ENCODE measurements around the gene IQCN. TPM values are rescaled to one million over a fixed set of nuclear protein-coding genes. Genes with fewer than 3 reads are reported as not detected.

Gene IQCN
- total RNA-seq, 1 donor from 2014 or later, result 1.1 TPM

DNA sequence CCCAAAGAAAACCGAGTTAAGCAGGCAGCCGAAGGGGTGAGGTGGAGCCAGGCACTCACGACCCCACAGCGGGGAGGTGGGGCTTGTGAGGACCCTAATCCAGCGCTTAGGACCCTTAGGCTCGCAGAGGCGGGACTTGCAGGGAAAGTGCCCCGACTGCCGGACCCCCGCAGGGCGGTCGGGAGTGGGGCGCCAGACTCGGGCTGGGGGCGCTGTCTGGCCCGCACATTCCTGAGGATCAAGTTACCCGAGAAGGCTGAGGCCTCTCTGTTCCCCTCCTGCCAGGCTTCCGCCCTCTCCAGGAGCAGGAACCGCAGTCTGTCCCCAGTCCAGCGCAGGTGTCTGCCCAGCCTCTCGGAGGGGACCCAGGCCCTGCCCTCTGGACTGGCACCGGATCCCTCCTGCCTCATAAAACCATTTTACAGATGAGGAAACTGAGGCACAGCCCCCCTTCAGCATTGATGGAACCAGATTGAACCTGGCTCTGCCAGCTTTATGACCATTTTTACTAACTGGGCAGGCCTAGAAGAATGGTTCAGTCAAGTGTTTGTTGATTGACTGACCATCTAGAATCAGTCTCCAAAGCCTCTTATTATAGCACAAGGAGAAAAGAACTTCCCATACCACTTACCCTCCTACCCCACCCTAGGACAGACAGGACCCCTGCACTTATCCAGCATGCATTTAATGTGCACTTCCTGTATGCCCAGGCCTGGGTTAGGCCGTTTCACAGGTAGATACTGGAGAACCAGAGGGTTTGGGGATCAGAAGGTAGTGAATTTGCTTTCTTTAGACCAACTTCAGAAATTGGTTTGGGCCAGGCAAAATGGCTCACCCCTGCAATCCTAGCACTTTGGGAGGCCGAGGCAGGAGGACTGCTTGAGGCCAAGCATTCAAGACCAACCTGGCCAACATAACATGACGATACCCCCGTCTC, 13.9 kb upstream of the IQCN start:
- no peak for DNase-seq (ENCODE audit: low read depth)

GRCh38 chr19:18286973-18287635, 12.9 kb upstream of the IQCN start:
- DNase-seq (ENCODE audit: low read depth), result no peak

- no peak for DNase-seq (ENCODE audit: low read depth)
Observed at GRCh38 chr19:18284712-18285360, 10.6 kb upstream of the IQCN start.

DNA sequence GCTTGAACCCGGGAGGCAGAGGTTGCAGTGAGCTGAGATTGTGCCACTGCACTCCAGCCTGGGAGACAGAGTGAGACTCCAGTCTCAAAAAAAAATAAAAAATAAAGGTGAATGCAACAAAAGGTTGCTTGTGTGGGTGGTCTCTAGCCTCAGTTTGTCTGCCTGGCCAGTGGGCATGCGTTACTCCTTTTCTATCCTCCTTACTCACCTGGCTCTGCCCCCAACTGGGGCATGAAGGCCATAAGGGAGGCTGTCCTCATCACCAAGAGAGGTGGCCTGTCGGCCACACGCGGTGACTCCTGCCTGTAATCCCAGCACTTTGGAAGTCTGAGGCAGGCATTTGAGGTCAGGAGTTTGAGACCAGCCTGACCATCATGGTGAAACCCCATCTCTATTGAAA, 9.1 kb upstream of the IQCN start:
- no peak for DNase-seq (ENCODE audit: low read depth)

DNA sequence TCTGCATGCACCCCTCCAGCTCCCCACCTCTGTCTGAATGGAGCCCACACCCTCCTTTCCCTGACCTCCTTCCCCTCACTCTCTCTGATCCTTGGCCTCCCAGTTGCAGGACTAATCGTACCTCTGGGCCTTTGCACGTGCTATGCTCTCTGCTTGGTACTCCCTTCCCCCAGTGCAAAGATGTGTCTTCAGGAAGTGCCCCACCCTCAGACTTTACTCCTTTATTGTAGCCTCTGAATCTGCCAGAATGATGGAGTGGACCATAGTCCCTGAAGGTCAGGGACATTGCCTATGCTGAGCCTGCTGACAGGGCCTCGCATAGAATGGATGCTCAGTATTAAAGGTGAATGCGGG, 8.5 kb upstream of the IQCN start:
- DNase-seq (ENCODE audit: low read depth), result no peak

DNA sequence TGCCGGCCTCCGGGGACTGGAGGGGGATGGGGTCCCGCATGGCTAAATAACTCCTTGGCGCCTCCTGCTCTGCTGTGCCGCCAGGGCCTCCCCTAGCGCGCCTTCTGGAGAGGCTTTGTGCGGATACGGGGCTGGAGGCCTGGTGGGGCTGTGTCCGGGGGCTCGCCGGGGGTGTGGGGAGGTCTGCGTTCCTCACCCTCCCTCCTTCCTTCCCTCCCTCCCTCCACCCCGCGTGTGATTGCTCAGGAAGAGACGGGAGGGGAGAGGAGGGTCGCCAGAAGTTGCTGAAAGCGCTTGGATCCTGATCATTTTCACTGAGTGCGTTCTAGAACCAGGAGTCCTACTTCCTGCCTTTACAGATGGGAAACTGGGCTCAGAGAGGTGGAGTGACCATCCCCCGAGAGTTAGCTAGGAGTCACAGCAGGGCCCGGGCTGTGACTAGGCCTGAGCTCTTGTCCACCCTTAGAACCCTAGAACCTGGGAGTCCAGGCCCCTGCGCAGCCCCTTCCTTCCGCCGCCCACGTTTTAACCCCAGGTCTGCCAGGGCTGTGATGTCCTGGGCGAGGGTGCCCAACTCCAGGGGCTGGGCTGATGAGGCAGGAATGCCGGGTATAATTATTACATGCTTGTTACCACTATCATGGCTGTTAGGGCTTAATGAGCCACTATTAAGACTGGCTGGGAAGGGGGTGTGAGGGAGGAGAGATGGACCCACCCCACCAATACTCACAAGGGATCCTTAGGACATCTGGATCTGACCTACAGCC, 8.0 kb upstream of the IQCN start:
- DNase-seq (ENCODE audit: low read depth), result no peak

- peak; percentile 97 for DNase-seq (ENCODE audit: low read depth)
Observed at GRCh38 chr19:18281082-18282020, 7.1 kb upstream of the IQCN start, which contains the start of gene JUND. Gene JUND (minus strand): TSS chr19:18281622. CDS start chr19:18281484, 138 bp downstream.

DNA sequence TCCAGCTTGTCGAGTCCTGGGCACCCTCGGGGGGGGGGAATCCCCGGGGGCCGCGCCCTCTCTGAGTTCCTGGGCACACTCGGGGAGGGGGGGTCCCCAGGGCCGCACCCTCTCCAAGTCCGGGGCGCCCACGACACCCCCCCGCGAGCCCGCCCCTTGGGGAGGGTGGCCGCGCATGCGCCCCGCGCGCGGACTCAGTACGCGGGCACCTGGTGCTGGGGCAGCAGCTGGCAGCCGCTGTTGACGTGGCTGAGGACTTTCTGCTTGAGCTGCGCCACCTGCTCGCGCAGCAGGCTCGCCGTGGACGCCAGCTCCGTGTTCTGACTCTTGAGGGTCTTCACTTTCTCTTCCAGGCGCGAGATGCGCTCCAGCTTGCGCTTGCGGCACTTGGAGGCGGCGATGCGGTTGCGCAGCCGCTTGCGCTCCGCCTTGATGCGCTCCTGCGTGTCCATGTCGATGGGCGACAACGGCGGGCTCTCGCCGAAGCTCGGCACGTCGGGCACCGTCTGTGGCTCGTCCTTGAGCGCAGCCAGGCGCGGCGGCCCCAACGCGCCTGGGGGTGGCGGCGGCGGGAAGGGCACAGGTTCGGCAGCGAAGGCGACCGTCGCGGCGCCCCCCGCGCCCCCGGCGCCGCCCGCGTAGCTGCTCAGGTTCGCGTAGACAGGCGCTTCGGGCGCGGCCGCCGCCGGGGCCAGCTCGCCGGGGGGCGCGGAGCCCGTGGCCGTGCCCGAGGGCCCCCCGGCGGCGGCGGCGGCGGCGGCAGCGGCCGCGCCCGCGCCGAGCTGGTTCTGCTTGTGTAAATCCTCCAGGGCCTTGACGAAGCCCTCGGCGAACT, 6.2 kb upstream of the IQCN start:
- DNase-seq (ENCODE audit: low read depth), result peak; percentile 89

GRCh38 chr19:18279516-18280246, 5.4 kb upstream of the IQCN start:
- DNase-seq (ENCODE audit: low read depth), result peak; percentile 96

- DNase-seq (ENCODE audit: low read depth), result no peak
Observed at GRCh38 chr19:18279266-18279515, 4.9 kb upstream of the IQCN start.

- peak; percentile 23 for DNase-seq (ENCODE audit: low read depth)
Observed at GRCh38 chr19:18278521-18279265, 4.4 kb upstream of the IQCN start.

DNA sequence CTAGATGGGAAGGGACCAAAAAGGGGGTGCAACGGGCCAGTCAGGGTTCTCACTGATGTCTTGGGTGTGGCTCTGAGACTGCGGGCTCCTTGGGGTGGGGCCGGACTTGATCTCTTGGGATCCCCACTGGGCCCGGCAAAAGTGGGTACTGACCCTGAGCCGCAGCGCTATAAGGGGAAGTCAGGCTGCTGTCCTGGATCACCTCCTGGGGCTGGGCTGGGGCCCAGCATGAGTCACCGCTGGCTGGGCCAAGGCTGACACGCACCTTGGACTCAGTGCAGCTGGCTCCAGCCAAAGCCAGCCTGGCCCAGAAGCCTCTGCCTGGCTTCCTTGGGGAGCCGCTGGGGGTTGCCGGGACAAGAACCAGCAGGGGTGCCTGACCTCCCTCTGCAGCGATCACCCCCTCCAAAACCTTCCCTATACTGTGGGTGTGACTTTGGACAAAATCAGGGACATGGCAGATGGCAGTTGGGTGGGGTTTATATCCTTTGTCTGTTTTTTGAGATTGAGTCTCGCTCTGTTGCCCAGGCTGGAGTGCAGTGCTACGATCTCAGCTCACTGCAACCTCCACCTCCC, 617 bp upstream of the IQCN start:
- peak; percentile 92 for DNase-seq (ENCODE audit: low read depth)

- no peak for DNase-seq (ENCODE audit: low read depth)
Observed at GRCh38 chr19:18273561-18274218, 562 bp downstream of the IQCN start.

- no peak for DNase-seq (ENCODE audit: low read depth)
Observed at GRCh38 chr19:18271433-18271841, 2.8 kb downstream of the IQCN start.

DNA sequence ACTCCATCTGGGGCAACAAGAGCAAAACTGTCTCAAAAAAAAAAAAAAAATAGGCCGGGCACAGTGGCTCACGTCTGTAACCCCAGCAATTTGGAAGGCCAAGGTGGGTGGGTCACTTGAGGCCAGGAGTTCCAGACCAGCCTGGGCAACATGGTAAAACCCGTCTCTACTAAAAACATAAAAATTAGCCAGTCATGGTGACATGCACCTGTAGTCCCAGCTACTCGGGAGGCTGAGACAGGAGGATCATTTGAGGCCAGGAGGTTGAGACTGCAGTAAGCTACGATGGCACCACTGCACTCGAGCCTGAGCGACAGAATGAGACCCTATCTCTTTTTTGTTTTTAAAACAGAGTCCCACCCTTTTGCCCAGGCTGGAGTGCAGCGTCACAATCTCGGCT, 3.9 kb downstream of the IQCN start:
- no peak for DNase-seq (ENCODE audit: low read depth)

GRCh38 chr19:18269070-18269723, 5.1 kb downstream of the IQCN start:
- DNase-seq (ENCODE audit: low read depth), result no peak
